T-cell (primary cell): Measurements from ENCODE around the gene ZNRF3. TPM values are rescaled to one million over a fixed set of nuclear protein-coding genes. Genes with fewer than 3 reads are reported as not detected.
A peak's percentile ranks its signal among the peaks of the same experiment; 100 is the strongest.
"Not testable (repeated sequence)": the region's sequence is repeated elsewhere in the genome, so short reads cannot be mapped to it uniquely, and the experiment has no call there.

Experiments used
- ATAC-seq, 4 experiments: fragments of 200-7000 bp in 3 of 4; fragments of 150-1000 bp in 1 of 4; cut with Tn5 transposase; replicated peaks in 1 of 4; 1 replicate in 3 of 4; 2 replicates in 1 of 4; pipeline ENCODE4 v1.10.0; 2021; ENCODE audit warnings: moderate library complexity in 3 of 4, mild to moderate bottlenecking in 2 of 4, moderate number of reproducible peaks in 1 of 4
- CTCF ChIA-PET, 2 donors: fragments of 300-600 bp; sonication (Branson Sonifier 250); formaldehyde crosslinking; loops; one replicate each; lab custom pipeline; 2022; ENCODE audit warnings: antibody characterized with exemption in 2 of 2; lab: Charles Lee
- POLR2A ChIA-PET, 2 donors: fragments of 300-600 bp; sonication (Branson Sonifier 250); formaldehyde crosslinking; loops; one replicate each; lab custom pipeline; 2022; ENCODE audit warnings: antibody characterized with exemption in 2 of 2; lab: Charles Lee
- DNase-seq, 35 experiments: peaks; one replicate each; pipeline versions ENCODE4 v3.0.0 to v3.0.0-alpha.2; 2013 to 2023
- H3K27ac ChIP-seq: one replicate; pipeline ENCODE4 v1.5.1; 2013; ENCODE audit warnings: low read length
- H3K27me3 ChIP-seq, 2 experiments: replicated peaks in 1 of 2; 1 replicate in 1 of 2; 2 replicates in 1 of 2; pipeline versions ENCODE4 v1.6.1 to v1.7.0; 2013; ENCODE audit warnings: low read length in 1 of 2, mixed read lengths in 1 of 2; ENCODE audit not compliant: control insufficient read depth in 2 of 2, insufficient read depth in 2 of 2; ENCODE audit errors: extremely low read depth in 1 of 2
- H3K36me3 ChIP-seq, 2 donors: 1 replicate in 1 of 2; 2 replicates in 1 of 2; pipeline versions ENCODE4 v1.6.1 to v1.7.0; 2013; ENCODE audit warnings: low read length in 1 of 2; ENCODE audit not compliant: control insufficient read depth in 2 of 2, insufficient read depth in 1 of 2; ENCODE audit errors: extremely low read depth in 1 of 2
- H3K4me1 ChIP-seq, 2 experiments: 1 replicate in 1 of 2; 2 replicates in 1 of 2; pipeline versions ENCODE4 v1.6.1 to v1.7.0; 2013; ENCODE audit warnings: low read length in 2 of 2, mixed read lengths in 1 of 2; ENCODE audit not compliant: insufficient read depth in 2 of 2, control insufficient read depth in 1 of 2; ENCODE audit errors: extremely low read depth in 1 of 2
- H3K4me3 ChIP-seq, 2 donors: 1 replicate in 1 of 2; 2 replicates in 1 of 2; pipeline versions ENCODE4 v1.5.1 to v1.7.0; 2013; ENCODE audit warnings: mild to moderate bottlenecking in 2 of 2, low read length in 1 of 2, moderate library complexity in 1 of 2; ENCODE audit not compliant: control insufficient read depth in 1 of 2; ENCODE audit errors: extremely low read depth in 1 of 2
- H3K9me3 ChIP-seq: 2 replicates; pipeline ENCODE4 v1.7.0; 2013
- H3K27ac Mint-ChIP-seq, 2 donors: one replicate each; pipeline ENCODE4 v1.8.0; 2020 to 2021; ENCODE audit warnings: mild to moderate bottlenecking in 2 of 2, mixed read lengths in 2 of 2
- H3K27me3 Mint-ChIP-seq, 2 donors: one replicate each; pipeline ENCODE4 v1.8.0; 2021 to 2022; ENCODE audit warnings: mixed read lengths in 2 of 2
- H3K36me3 Mint-ChIP-seq: one replicate; pipeline ENCODE4 v1.8.0; 2021; ENCODE audit warnings: mixed read lengths
- H3K4me1 Mint-ChIP-seq, 3 donors: one replicate each; pipeline ENCODE4 v1.8.0; 2020 to 2022; ENCODE audit warnings: mixed read lengths in 3 of 3, mild to moderate bottlenecking in 1 of 3
- H3K4me3 Mint-ChIP-seq, 3 donors: one replicate each; pipeline ENCODE4 v1.8.0; 2020 to 2022; ENCODE audit warnings: mild to moderate bottlenecking in 3 of 3, mixed read lengths in 3 of 3, moderate library complexity in 3 of 3
- H3K9me3 Mint-ChIP-seq, 3 donors: one replicate each; pipeline ENCODE4 v1.8.0; 2020 to 2022; ENCODE audit warnings: mixed read lengths in 3 of 3
- WGBS: methylation state at CpG from one replicate; pipeline ENCODE4 v1.1.5; 2013; ENCODE audit warnings: missing lambda C conversion rate; ENCODE audit not compliant: insufficient coverage; 5-methylcytosine and 5-hydroxymethylcytosine counted together
- total RNA-seq, 35 experiments: library from RNA in 6 of 35; stranded (reverse) in 6 of 35; fragments of 120-200 nt in 1 of 35; gene quantifications; one replicate each; pipeline versions ENCODE4 v1.2.1 to v1.2.4 and lab custom pipeline; 2013 to 2026

The ZNRF3 gene
- total RNA-seq, 5 donors from 2014 or later (not counting 1 experiment from before 2014, with no cell fraction given): 0.70 to 2.1 (median 1.1) TPM

DNA sequence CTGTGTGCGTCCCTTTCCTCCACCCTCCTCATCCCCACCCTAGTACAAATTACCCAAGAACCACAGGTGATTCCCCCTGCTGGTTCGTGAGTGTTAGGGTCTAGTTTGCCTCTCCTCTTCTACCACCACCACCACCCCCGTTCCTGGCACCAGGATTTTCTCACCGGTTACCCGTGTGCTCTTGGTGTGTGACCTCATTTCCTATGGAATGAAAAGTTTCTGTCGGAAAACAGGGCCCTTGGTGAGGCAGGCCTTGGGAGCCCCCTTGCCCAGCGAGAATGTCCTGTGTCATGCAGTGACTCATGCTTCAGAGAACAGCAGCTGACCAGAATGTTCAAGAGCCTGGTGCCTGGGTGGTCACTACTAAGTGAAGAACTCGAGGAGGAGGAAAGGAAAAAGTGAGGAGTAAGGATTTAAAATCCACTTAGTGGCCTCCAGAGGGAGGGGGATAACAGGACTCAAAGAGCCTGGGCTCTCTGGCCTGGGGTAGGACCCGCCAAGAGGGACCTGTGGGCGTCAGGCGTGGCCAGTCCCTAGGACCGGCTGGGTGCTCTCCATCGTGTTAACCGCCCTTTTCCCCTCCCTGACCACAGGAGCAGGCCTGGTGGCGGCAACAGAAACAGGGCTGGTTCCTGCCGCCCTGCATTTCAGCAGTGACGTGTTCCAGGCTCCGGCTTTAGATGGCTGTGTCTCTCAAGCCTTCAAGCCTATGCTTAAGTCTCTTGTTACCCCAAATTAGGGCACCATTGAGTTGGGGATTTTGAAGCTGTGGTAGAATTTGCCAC, 148.0 kb downstream of the ZNRF3 start:
- H3K27ac ChIP-seq: no peak overlapping the region
- CTCF ChIA-PET: interaction anchor here in 1 of 2 donors (0.7 kb wide), 1 partner anchor 1139 kb away, joined by 4 read pairs; no protein-coding TSS in a partner anchor
- ATAC-seq: no peak

DNA sequence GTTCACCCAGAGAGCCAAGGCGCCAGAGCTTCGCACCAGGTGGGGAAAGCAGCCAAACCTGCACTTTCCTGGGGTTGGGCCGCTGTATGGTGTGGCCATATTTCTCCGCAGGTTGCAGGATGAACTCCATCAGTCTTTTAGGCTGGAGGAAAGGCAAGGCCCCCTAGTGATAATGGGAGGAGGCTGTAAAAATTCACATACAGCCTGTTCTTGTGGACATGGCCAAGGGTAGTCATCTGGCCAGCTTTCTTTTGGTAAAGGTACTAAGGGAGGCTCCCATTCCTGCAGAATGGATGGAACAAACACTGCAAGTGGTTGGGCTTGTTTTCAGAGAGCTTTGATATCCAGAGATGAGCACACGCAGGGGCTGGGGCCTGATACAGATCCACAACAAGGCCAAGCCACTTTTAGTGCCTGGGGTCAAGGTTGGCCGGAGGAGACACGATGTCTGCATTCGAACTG, 148.7 kb downstream of the ZNRF3 start:
- CTCF ChIA-PET: no interaction called here
- Mint-ChIP-seq H3K9me3 (no peaks in the 10 kb centered on the region), H3K27ac (no peak overlapping the region), H3K4me1 (peaks cover 13 to 17% (median 16%) of the 10 kb centered on the region in 3 donors), H3K27me3 (peaks cover 34 to 41% of the 10 kb centered on the region in 2 donors), H3K4me3 (no peak overlapping the region), H3K36me3 (no peaks in the 10 kb centered on the region)
- Histone ChIP-seq H3K4me1 (peaks cover 0 to 14% of the 10 kb centered on the region in 2 experiments), H3K4me3 (no peak overlapping the region), H3K36me3 (no peaks in the 10 kb centered on the region), H3K27ac (no peak overlapping the region), H3K27me3 (peaks cover 5 to 40% of the 10 kb centered on the region in 2 experiments), H3K9me3 (no peaks in the 10 kb centered on the region)
- ATAC-seq: no peak
- DNase-seq: no peak
- WGBS: 97% methylated on average over 8 of the region's 8 CpGs
- POLR2A ChIA-PET: no interaction called here

More for the DNA sequence above, 148.0 kb downstream of the ZNRF3 start:
- Mint-ChIP-seq H3K36me3 (no peaks in the 10 kb centered on the region), H3K27me3 (peaks cover 40 to 41% of the 10 kb centered on the region in 2 donors), H3K9me3 (no peaks in the 10 kb centered on the region), H3K4me3 (peak overlapping the region in 2 of 3 donors; percentile 18 to 76), H3K27ac (no peak overlapping the region), H3K4me1 (peaks cover 13 to 17% (median 16%) of the 10 kb centered on the region in 3 donors)
- POLR2A ChIA-PET: interaction anchor here in 1 of 2 donors (0.5 kb wide), 1 partner anchor 117 kb away, joined by 3 read pairs; no protein-coding TSS in a partner anchor
- no peaks in the 10 kb centered on the region for H3K36me3 ChIP-seq
- WGBS: 60% methylated on average over 11 of the region's 18 CpGs
- DNase-seq: no peak
- H3K4me1 ChIP-seq: peaks cover 0 to 14% of the 10 kb centered on the region in 2 experiments
- H3K4me3 ChIP-seq: no peak overlapping the region
- H3K27me3 ChIP-seq: peaks cover 5 to 40% of the 10 kb centered on the region in 2 experiments
- no peaks in the 10 kb centered on the region for H3K9me3 ChIP-seq

DNA sequence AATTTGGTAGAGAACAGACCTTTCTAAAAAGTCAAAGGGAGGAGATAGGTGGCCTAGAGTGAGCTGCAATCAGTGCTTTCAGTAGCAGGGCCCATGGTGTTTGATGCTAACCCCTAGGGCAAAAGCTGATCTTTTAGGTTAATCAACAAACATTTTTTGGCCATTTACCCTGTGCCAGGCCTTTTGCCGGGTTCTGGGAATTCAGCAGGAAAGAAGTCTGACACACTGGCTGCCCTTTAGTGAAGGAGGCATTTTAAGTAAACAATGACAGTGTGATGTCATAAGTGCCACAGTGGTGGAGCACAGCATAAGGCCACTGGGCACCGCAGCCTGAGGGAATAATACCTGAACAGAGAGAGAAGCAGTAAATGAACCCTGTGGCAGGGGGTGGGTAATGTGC, 149.2 kb downstream of the ZNRF3 start:
- no peak for ATAC-seq
- CTCF ChIA-PET: no interaction called here
- Histone ChIP-seq H3K4me3 (no peak overlapping the region), H3K4me1 (peaks cover 0 to 14% of the 10 kb centered on the region in 2 experiments), H3K9me3 (no peaks in the 10 kb centered on the region), H3K36me3 (no peaks in the 10 kb centered on the region), H3K27me3 (peaks cover 5 to 40% of the 10 kb centered on the region in 2 experiments), H3K27ac (no peak overlapping the region)
- DNase-seq: no peak
- H3K9me3 Mint-ChIP-seq: no peaks in the 10 kb centered on the region
- H3K4me1 Mint-ChIP-seq: peaks cover 13 to 17% (median 16%) of the 10 kb centered on the region in 3 donors
- 96% methylated on average over 2 of the region's 2 CpGs for WGBS
- no peak overlapping the region for H3K4me3 Mint-ChIP-seq
- peaks cover 34 to 41% of the 10 kb centered on the region in 2 donors for H3K27me3 Mint-ChIP-seq
- no peak overlapping the region for H3K27ac Mint-ChIP-seq
- POLR2A ChIA-PET: no interaction called here
- no peaks in the 10 kb centered on the region for H3K36me3 Mint-ChIP-seq

DNA sequence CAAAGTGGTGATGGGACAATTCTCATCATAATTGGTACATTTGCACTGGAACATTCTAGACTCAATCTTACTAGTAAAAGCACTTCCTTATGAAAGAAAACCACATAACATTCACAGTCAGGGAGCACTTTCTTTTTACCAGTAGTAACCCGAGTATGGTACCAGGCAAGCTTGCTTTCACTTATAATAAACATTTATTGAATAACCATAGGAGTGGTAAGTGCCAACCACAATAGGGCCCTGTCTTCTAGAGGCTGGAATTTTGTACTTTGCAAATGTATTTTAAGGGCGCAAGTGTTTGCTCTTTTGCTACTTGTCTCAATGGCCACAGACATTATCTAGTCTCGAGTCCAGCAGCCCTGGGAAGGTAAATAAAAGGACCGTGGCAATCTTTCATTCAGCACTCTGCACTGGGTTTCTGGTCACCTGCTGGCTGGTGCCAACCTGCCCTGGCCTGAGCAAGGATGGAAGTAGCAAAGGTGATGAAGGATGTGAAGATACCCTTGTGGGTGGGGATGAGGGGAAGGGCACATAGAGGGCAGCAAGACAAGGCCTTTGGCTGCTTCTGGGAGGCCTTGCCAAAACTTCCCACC, 154.1 kb downstream of the ZNRF3 start:
- ChIA-PET POLR2A (no interaction called here), CTCF (no interaction called here)
- Mint-ChIP-seq H3K4me1 (no peaks in the 10 kb centered on the region), H3K27ac (no peak overlapping the region), H3K9me3 (no peaks in the 10 kb centered on the region), H3K27me3 (peaks cover 7 to 14% of the 10 kb centered on the region in 2 donors), H3K36me3 (no peaks in the 10 kb centered on the region), H3K4me3 (no peak overlapping the region)
- Histone ChIP-seq H3K9me3 (no peaks in the 10 kb centered on the region), H3K27ac (no peak overlapping the region), H3K27me3 (peaks cover 0 to 8% of the 10 kb centered on the region in 2 experiments), H3K36me3 (no peaks in the 10 kb centered on the region), H3K4me3 (no peak overlapping the region), H3K4me1 (no peaks in the 10 kb centered on the region)
- 86% methylated on average over 3 of the region's 4 CpGs for WGBS
- ATAC-seq (no peak), DNase-seq (no peak)

DNA sequence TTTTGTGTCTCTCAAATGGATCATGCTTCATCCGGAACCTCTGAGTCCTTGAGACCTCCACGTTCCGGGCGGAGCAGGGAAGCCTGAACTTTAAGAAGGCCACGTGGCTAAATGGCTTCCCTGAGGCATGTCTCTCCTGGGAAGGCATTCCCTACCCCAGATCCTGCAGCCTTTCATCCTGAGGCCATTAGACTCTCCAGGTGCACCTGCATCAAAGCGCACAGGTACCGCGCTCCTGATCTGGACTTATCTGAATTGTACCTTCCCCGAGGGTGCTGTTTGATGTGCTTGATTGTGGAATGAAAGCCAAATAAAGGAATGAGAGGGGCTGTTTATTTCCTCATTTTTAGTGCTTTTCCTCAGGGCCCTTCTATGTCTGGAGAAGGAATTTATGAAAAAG, 155.8 kb downstream of the ZNRF3 start:
- Mint-ChIP-seq H3K4me3 (no peak overlapping the region), H3K4me1 (no peaks in the 10 kb centered on the region), H3K27me3 (peaks cover 0 to 4% of the 10 kb centered on the region in 2 donors), H3K9me3 (no peaks in the 10 kb centered on the region), H3K27ac (no peak overlapping the region), H3K36me3 (no peaks in the 10 kb centered on the region)
- no peak overlapping the region for H3K4me3 ChIP-seq
- H3K36me3 ChIP-seq: no peaks in the 10 kb centered on the region
- ATAC-seq (no peak), DNase-seq (no peak)
- no peaks in the 10 kb centered on the region for H3K4me1 ChIP-seq
- ChIA-PET POLR2A (interaction anchor here (0.6 kb wide), 2 partner anchors 254 to 1120 kb away, joined by 6 to 7 read pairs; no protein-coding TSS in a partner anchor), CTCF (interaction anchor here (0.6 to 3.6 kb wide), 9 partner anchors 10 to 443 kb away, joined by 3 to 49 read pairs (median 4); no protein-coding TSS in a partner anchor)
- no peaks in the 10 kb centered on the region for H3K9me3 ChIP-seq
- 90% methylated on average over 5 of the region's 9 CpGs for WGBS
- no peak overlapping the region for H3K27ac ChIP-seq
- peaks cover 0 to 8% of the 10 kb centered on the region in 2 experiments for H3K27me3 ChIP-seq

DNA sequence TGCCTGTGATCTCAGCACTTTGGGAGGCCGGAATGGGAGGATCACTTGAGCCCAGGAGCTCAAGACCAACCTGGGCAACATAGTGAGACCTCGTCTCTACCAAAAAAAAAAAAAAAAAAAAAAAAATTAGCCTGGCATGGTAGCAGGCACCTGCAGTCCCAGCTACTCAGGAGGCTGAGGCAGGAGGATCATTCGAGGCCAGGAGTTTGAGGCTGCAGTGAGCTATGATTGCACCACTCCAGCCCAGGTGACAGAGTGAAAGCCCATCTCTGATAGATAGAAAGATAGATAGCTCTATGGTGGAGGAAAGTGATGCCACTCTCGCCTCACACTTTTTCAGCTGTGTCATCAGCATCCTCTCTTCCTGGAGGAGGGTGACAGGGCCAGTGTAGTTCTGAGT, 156.3 kb downstream of the ZNRF3 start:
- ChIA-PET CTCF (interaction anchor here (0.6 to 3.6 kb wide), 15 partner anchors 11 to 1162 kb away, joined by 3 to 49 read pairs (median 4); partner anchors contain the start of genes CHEK2 (in 1 of the 2) and HSCB (in 1 of the 2)), POLR2A (interaction anchor here in 1 of 2 donors (0.6 kb wide), 1 partner anchor 1120 kb away, joined by 7 read pairs; no protein-coding TSS in a partner anchor)
- H3K27ac ChIP-seq, H3K4me1 Mint-ChIP-seq, DNase-seq, H3K36me3 ChIP-seq, H3K27me3 Mint-ChIP-seq, H3K36me3 Mint-ChIP-seq, H3K4me1 ChIP-seq, H3K4me3 ChIP-seq, H3K27ac Mint-ChIP-seq, H3K4me3 Mint-ChIP-seq, ATAC-seq, H3K27me3 ChIP-seq, H3K9me3 ChIP-seq, H3K9me3 Mint-ChIP-seq: not testable (repeated sequence)
- WGBS: 80% methylated on average over 1 of the region's 4 CpGs
